ENCODE measurements around the gene RPF1. TPM values are rescaled to one million over a fixed set of nuclear protein-coding genes. Genes with fewer than 3 reads are reported as not detected.
"Not testable (repeated sequence)": the region's sequence is repeated elsewhere in the genome, so short reads cannot be mapped to it uniquely, and the experiment has no call there.

Gene RPF1
- total RNA-seq, 4 donors from 2014 or later, result 35.7 to 49.8 (median 46.2) TPM

DNA sequence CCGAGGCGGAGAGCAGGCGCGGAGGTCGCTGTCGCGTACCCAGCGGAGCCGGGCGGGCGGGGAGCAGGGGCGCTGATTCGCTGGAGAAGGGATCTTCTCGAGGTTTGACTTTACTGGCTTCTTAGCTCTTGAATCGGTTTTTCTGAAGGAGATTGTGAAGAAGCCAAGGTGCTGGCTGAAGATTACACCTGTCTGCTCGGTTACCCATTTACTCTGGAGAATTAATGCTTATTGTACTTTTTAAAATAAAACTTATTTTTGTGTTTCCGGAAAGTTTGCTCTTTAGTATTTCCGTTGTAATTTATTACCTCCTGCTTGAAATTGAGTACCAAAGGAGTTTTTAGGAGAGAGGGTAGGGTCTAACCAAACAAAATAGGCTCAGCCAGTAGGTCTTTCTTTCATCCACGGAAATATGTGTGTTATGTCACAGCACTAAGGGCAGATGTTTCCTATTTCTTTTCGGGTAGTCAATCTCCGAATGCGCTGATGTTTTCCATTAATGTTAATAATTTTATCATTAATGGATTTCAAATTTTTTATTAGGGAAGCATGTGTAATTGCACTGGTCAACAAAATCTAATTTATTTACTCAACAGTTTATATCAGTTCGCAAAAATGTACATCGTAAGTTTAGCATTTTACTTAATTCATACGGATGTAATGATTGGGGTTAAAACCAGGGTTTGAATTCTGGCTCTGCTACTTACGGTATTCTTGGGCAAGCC lies 27.8 kb downstream of the RPF1 start:
- 17 to 30% methylated on average over 14 to 24 of the region's 26 CpGs for WGBS, 2 donors (ENCODE audit: low coverage in 1 of 2)

DNA sequence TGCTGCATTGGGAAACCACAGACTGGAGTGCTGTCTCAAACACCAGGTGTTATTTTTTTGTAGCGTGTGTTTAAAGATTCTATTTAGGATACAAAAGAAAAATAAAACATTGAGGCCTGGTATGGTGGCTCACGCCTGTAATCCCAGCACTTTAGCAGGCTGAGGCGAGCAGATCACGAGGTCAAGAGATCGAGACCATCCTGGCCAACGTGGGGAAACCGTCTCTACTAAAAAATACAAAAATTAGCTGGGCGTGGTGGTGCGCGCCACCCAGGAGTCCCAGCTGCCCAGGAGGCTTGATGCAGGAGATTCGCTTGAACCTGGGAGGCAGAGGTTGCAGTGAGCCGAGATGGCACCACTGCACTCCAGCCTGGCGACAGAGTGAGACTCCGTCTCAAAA lies 28.8 kb downstream of the RPF1 start:
- 86 to 93% methylated on average over 1 to 11 of the region's 14 CpGs for WGBS, 2 donors (ENCODE audit: low coverage in 1 of 2)
- H3K27me3 ChIP-seq, H3K27ac ChIP-seq, ATAC-seq, H3K4me3 ChIP-seq, H3K9me3 ChIP-seq, H3K36me3 ChIP-seq: not testable (repeated sequence)
- peaks cover 7 to 24% (median 14%) of the 10 kb centered on the region in 3 donors for H3K4me1 ChIP-seq

More for the DNA sequence above, 27.8 kb downstream of the RPF1 start:
- H3K27ac ChIP-seq, result peak overlapping the region; percentile 89 to 97 (median 90)
- no peak for TF ChIP-seq POLR2AphosphoS5 (IDR thresholded peaks at IDR 0.05)
- no peak for TF ChIP-seq POLR2A (IDR thresholded peaks at IDR 0.05)
- no peak for TF ChIP-seq EP300 (IDR thresholded peaks at IDR 0.05)
- TF ChIP-seq, protein P1, sequence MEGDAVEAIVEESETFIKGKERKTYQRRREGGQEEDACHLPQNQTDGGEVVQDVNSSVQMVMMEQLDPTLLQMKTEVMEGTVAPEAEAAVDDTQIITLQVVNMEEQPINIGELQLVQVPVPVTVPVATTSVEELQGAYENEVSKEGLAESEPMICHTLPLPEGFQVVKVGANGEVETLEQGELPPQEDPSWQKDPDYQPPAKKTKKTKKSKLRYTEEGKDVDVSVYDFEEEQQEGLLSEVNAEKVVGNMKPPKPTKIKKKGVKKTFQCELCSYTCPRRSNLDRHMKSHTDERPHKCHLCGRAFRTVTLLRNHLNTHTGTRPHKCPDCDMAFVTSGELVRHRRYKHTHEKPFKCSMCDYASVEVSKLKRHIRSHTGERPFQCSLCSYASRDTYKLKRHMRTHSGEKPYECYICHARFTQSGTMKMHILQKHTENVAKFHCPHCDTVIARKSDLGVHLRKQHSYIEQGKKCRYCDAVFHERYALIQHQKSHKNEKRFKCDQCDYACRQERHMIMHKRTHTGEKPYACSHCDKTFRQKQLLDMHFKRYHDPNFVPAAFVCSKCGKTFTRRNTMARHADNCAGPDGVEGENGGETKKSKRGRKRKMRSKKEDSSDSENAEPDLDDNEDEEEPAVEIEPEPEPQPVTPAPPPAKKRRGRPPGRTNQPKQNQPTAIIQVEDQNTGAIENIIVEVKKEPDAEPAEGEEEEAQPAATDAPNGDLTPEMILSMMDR (IDR thresholded peaks at IDR 0.05), result no peak
- H3K4me3 ChIP-seq, result peak overlapping the region; percentile 80 to 81
- peaks cover 0 to 9% (median 0%) of the 10 kb centered on the region in 3 donors for H3K9me3 ChIP-seq
- no peaks in the 10 kb centered on the region for H3K27me3 ChIP-seq
- peaks cover 7 to 34% (median 19%) of the 10 kb centered on the region in 3 donors for H3K4me1 ChIP-seq
- ATAC-seq, result no peak
- H3K36me3 ChIP-seq, result no peaks in the 10 kb centered on the region

DNA sequence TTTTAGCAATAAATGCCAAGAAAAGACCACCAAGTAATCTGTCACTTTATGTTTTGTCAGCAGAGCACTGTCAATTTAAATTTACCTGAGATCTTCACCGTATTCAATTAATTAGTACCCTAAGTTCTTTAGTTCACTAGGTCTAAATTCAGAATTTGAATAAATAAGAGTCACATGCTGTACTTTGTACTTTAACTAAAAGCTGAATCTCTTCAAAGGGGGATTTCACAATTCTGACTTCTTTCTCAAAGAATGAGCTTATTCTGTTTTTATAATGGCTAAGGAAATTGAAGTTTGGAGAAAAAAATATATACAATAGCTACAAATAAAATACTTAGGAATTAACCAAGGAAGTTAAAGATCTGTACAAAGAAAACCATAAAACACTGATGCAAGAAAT lies 29.4 kb downstream of the RPF1 start:
- no peak overlapping the region for H3K27ac ChIP-seq
- no peak overlapping the region for H3K4me3 ChIP-seq
- H3K9me3 ChIP-seq, result peaks cover 0 to 9% (median 0%) of the 10 kb centered on the region in 3 donors
- peaks cover under 1 to 18% (median 8%) of the 10 kb centered on the region in 3 donors for H3K4me1 ChIP-seq
- no peaks in the 10 kb centered on the region for H3K27me3 ChIP-seq
- TF ChIP-seq EP300 (IDR thresholded peaks at IDR 0.05), result no peak
- TF ChIP-seq POLR2AphosphoS5 (IDR thresholded peaks at IDR 0.05), result no peak
- no peak for TF ChIP-seq POLR2A (IDR thresholded peaks at IDR 0.05)
- TF ChIP-seq, protein P1 (IDR thresholded peaks at IDR 0.05), result no peak
- no peak for ATAC-seq
- H3K36me3 ChIP-seq, result no peaks in the 10 kb centered on the region
- 100% methylated on average over 1 of the region's 1 CpG for WGBS, 2 donors (ENCODE audit: low coverage in 1 of 2)

DNA sequence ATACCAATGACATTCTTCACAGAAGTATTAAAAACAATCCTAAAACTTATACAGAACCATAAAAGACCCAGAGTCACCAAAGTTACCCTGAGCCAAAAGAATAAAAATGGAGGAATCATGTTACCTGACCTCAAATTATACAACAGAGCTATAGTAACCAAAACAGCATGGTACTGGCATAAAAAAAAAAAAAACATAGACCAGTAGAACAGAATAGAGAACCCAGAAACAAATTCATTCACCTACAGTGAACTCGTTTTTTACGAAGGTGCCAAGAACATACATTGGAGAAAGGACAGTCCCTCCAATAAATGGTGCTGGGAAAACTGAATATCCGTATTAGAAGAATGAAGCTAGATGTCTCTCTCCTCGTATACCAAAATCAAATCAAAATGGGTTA lies 30.0 kb downstream of the RPF1 start:
- Histone ChIP-seq H3K27ac (no peak overlapping the region), H3K4me1 (peaks cover 0 to 13% (median 2%) of the 10 kb centered on the region in 3 donors), H3K4me3 (no peak overlapping the region), H3K9me3 (peaks cover 0 to 9% (median 0%) of the 10 kb centered on the region in 3 donors), H3K36me3 (no peaks in the 10 kb centered on the region), H3K27me3 (no peaks in the 10 kb centered on the region)
- TF ChIP-seq POLR2A (IDR thresholded peaks at IDR 0.05), result no peak
- TF ChIP-seq EP300 (IDR thresholded peaks at IDR 0.05), result no peak
- TF ChIP-seq POLR2AphosphoS5 (IDR thresholded peaks at IDR 0.05), result no peak
- TF ChIP-seq, protein P1 (IDR thresholded peaks at IDR 0.05), result no peak
- no peak for ATAC-seq
- WGBS, 2 donors (ENCODE audit: low coverage in 1 of 2), result 93 to 98% methylated on average over 4 of the region's 4 CpGs

DNA sequence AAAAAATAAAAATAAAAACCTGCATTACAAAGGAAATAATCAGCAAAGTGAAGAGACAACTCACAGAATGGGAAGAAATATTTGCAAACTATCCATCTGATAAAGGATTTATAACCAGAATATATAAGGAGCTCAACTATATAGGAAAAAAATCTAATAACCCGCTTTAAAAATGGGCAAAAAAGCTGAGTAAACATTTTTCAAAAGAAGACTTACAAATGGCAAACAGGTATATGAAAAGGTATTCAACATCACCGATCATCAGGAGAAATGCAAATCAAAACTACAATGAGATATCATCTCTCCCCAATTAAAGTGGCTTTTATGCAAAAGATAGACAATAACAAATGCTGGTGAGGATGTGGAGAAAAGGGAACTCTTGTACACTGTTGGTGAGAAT lies 31.1 kb downstream of the RPF1 start:
- no peak for ATAC-seq
- Histone ChIP-seq H3K9me3 (peaks cover 0 to 9% (median 0%) of the 10 kb centered on the region in 3 donors), H3K4me1 (peaks cover 0 to 8% (median 0%) of the 10 kb centered on the region in 3 donors), H3K4me3 (no peak overlapping the region), H3K27ac (no peak overlapping the region), H3K36me3 (no peaks in the 10 kb centered on the region), H3K27me3 (no peaks in the 10 kb centered on the region)
- 44 to 67% methylated on average over 2 of the region's 2 CpGs for WGBS, 2 donors (ENCODE audit: low coverage in 1 of 2)
- TF ChIP-seq, protein P1 (IDR thresholded peaks at IDR 0.05), result no peak
- no peak for TF ChIP-seq EP300 (IDR thresholded peaks at IDR 0.05)
- no peak for TF ChIP-seq POLR2AphosphoS5 (IDR thresholded peaks at IDR 0.05)
- no peak for TF ChIP-seq POLR2A (IDR thresholded peaks at IDR 0.05)

Measured in gastroesophageal sphincter (tissue), 4 donors.